Activated CD4-positive, alpha-beta memory T cell treated with anti-CD3 and anti-CD28 coated beads for 36 hours (primary cell): ENCODE results near the gene FARP2. TPM values are rescaled to one million over a fixed set of nuclear protein-coding genes. Genes with fewer than 3 reads are reported as not detected.

Experiments used
- CTCF ChIA-PET: fragments of 350-600 bp; sonication (Branson Sonifier 250); formaldehyde crosslinking; loops from one replicate; lab custom pipeline; 2021; ENCODE audit warnings: antibody characterized with exemption, inconsistent platforms; lab: Charles Lee
- POLR2A ChIA-PET: fragments of 350-600 bp; sonication (Branson Sonifier 250); formaldehyde crosslinking; loops from one replicate; lab custom pipeline; 2021; ENCODE audit warnings: antibody characterized with exemption; lab: Charles Lee
- DNase-seq: peaks from one replicate; pipeline ENCODE4 v3.0.0-alpha.2; 2020
- H3K27ac Mint-ChIP-seq: one replicate; pipeline ENCODE4 v1.8.0; 2021; ENCODE audit warnings: mixed read lengths
- H3K27me3 Mint-ChIP-seq: one replicate; pipeline ENCODE4 v1.8.0; 2021; ENCODE audit warnings: mixed read lengths
- H3K36me3 Mint-ChIP-seq: one replicate; pipeline ENCODE4 v1.8.0; 2021; ENCODE audit warnings: mixed read lengths
- H3K4me1 Mint-ChIP-seq: one replicate; pipeline ENCODE4 v1.8.0; 2021; ENCODE audit warnings: low read depth, mixed read lengths
- H3K4me3 Mint-ChIP-seq: one replicate; pipeline ENCODE4 v1.8.0; 2021; ENCODE audit warnings: mild to moderate bottlenecking, mixed read lengths
- H3K9me3 Mint-ChIP-seq: one replicate; pipeline ENCODE4 v1.8.0; 2021; ENCODE audit warnings: mixed read lengths
- intact Hi-C: fragments of 100-400 bp; cut with micrococcal nuclease; formaldehyde crosslinking; loops from one replicate; pipeline ENCODE4 v1.15.1; 2023
- microRNA-seq: library from miRNA; unstranded; fragments of <30 nt; microRNA quantifications from one replicate; pipeline ENCODE4 v1.2.0, GENCODE V29; 2022; ENCODE audit warnings: borderline number of aligned reads, borderline microRNAs expressed, borderline replicate concordance
- total RNA-seq, 2 experiments: library from RNA; stranded (reverse); gene quantifications; one replicate each; pipeline ENCODE4 v1.2.3, GENCODE V29; 2021

FARP2 gene
- total RNA-seq, 2 experiments from 2014 or later: 25.1 to 29.5 TPM

DNA sequence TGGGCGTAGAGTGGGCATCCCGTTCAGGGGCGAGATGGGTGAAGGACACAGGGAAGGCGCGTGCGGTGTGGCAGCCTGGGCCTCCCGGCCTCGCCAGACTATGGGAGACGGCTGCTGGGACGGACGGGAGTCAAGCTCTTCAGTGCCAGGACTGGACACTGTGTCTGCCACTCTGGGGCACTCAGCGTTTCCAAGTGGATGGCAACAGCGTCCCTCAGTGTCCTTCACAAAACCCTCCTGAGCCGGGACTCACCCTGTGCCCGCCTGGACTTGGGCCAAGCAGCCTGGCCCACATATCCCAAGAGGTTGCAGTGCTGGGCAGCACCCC, 186.2 kb downstream of the FARP2 start:
- intact Hi-C loops: no loop called here
- H3K36me3 Mint-ChIP-seq: no peaks in the 10 kb centered on the region
- H3K9me3 Mint-ChIP-seq: no peaks in the 10 kb centered on the region

More for the DNA sequence above, 186.2 kb downstream of the FARP2 start:
- Mint-ChIP-seq H3K4me1 (peaks cover 3% of the 10 kb centered on the region), H3K4me3 (no peak overlapping the region), H3K27ac (no peak overlapping the region), H3K27me3 (peaks cover 26% of the 10 kb centered on the region)
- ChIA-PET POLR2A (interaction anchor here (0.6 kb wide), 1 partner anchor 48 kb away, joined by 3 read pairs; no protein-coding TSS in a partner anchor), CTCF (no interaction called here)
- DNase-seq: no peak

Small RNAs within 50 kb of the gene (microRNA-seq; reads per million reads assigned to microRNA genes)
- gene MIR3133: not detected

Other genes with a start within 250 kb of the FARP2 start
- gene PASK, start 206.8 kb upstream of the FARP2 start, total RNA-seq: 100 to 1,000 TPM in 1 of 2 experiments, 10 to 100 TPM in 1; 86.1 to 100 TPM
- gene PPP1R7, start 205.8 kb upstream of the FARP2 start, total RNA-seq: 100 to 1,000 TPM; 123 to 132 TPM
- 1 to 10 TPM; 1.4 to 2.1 TPM for gene ANO7, start 167.6 kb upstream of the FARP2 start, total RNA-seq
- 100 to 1,000 TPM; 243 to 251 TPM for gene HDLBP, start 40.6 kb upstream of the FARP2 start, total RNA-seq
- 100 to 1,000 TPM; 255 to 261 TPM for gene SEPTIN2, start 40.4 kb upstream of the FARP2 start, total RNA-seq
- 10 to 100 TPM; 97.9 to 99.1 TPM for gene STK25, start 152.3 kb downstream of the FARP2 start, total RNA-seq
- under 1 TPM; 0.07 to 0.10 TPM for gene BOK, start 202.5 kb downstream of the FARP2 start, total RNA-seq